ENCODE results near the gene IVL.

IVL gene, protein sequence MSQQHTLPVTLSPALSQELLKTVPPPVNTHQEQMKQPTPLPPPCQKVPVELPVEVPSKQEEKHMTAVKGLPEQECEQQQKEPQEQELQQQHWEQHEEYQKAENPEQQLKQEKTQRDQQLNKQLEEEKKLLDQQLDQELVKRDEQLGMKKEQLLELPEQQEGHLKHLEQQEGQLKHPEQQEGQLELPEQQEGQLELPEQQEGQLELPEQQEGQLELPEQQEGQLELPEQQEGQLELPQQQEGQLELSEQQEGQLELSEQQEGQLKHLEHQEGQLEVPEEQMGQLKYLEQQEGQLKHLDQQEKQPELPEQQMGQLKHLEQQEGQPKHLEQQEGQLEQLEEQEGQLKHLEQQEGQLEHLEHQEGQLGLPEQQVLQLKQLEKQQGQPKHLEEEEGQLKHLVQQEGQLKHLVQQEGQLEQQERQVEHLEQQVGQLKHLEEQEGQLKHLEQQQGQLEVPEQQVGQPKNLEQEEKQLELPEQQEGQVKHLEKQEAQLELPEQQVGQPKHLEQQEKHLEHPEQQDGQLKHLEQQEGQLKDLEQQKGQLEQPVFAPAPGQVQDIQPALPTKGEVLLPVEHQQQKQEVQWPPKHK

DNA sequence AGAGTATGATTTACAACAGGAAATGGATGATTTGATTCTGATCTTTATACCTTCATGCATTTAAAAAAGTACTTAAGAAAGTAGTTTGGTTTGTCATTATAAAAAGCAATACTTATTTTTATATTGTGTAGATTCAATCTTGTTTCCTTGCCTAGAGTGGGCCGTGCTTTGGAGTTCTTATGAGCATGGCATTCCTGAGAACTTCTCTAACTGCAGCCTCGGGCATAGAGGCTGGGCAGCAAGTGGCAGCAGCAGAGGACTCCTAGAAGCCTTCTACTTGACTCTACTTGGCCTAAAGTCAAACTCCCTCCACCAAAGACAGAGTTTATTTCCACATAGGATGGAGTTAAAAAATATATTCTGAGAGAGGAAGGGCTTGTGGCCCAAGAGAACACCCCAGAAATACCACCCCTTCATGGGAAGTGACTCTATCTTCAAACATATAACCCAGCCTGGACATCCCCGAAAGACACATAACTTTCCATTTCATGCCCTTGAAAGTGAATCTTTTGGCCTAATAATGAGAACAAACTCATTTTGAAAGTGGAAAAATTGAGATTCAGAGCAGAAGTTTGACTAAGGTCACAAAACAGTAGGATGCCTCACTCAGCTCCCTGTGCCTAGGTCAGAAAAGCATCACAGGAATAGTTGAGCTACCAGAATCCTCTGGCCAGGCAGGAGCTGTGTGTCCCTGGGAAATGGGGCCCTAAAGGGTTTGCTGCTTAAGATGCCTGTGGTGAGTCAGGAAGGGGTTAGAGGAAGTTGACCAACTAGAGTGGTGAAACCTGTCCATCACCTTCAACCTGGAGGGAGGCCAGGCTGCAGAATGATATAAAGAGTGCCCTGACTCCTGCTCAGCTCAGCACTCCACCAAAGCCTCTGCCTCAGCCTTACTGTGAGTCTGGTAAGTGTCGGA lies at the start of gene IVL:
Gene IVL (plus strand): TSS at position 861 of the 916 bp plus-strand sequence. CDS start 1,252 bp downstream, outside the sequence.
- peak; percentile 43 for DNase-seq

DNA sequence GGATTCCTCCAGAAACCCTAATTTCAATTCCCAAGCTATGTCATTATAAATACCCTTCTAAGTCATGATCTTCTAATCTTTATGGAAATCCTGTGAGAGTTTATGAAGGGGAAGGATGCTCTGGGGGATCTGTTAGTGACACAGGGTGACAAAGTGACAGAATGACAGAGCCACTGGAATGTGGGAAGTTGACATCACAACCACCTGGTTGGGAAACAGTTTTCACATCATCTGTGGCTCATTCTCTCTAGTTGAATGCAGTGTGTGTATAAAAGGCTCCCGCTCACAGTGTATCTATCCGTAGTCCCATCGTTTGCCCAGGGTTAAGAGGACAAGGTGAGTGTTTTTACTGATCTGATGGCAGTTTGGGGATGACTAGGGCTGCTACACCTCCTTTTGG lies 48.6 kb upstream of the IVL start, which contains the start of gene LCE7A:
Gene LCE7A (plus strand): TSS at position 301 of the 400 bp plus-strand sequence. CDS start 702 bp downstream, outside the sequence.
- DNase-seq = no peak

DNA sequence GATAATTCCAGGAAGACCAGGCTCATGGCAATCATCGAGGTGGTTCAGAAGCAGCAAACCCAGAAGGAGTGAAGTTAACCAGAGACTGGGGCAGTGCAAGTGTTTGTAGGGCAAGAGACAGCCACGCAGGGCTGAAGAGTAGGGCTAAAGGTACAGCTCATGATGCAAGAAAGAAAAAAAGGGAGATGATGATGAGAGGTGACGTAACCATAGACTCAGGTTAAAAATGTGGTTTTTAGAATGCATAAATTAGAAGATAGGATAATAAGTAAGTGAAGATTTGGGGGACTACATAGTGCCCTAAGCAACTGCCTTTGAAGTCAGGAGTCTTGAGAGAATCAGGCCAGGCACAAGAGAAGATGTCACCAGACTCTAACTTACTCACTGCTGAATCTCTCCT lies 48.2 kb upstream of the IVL start:
- no peak for DNase-seq

DNA sequence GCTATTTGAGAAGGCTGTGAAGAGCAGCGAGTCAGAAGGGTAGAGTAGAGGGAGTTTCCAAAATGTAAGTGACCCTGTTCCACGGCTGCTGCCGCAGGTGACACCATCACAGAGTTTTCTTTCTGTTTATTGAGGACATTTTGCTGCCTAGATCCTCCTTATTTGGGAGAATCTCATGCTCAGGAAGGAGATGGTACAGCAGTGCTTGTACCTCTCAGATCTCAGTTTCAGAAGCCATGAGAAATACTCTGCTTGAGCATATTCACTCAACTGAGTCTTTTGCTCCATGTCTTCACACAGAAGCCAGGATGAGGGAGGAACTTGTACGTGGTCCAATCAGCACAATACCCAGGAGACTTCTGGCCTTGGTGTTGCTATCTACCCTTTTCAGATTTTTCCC lies 47.0 kb upstream of the IVL start:
- DNase-seq = no peak

DNA sequence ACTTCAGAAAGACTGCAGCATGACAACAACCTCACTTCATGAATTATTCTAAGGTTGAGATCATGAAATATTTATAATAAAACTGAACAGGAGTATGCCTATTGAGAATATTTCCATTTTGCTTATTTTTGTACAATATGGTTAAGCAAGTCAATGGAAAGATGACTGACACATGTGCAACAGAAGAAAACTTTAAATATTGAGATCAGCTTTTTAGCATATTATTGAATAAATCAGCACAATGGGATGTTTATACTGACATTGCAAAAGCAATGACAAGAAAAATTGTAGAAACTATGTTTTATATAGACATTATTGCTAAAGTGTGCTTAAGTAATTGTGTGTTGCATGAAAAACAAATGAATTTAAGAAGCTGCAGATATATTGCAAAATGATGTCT lies 43.9 kb upstream of the IVL start:
- no peak for DNase-seq

- no peak for DNase-seq
Measured at GRCh38 chr1:152866321-152866720, 42.0 kb upstream of the IVL start.

GRCh38 chr1:152869808-152870419 lies 38.4 kb upstream of the IVL start:
- peak; percentile 75 for DNase-seq

GRCh38 chr1:152870831-152871730 lies 37.3 kb upstream of the IVL start:
- DNase-seq = peak; percentile 22

GRCh38 chr1:152871731-152872126 lies 36.6 kb upstream of the IVL start:
- DNase-seq = no peak

DNA sequence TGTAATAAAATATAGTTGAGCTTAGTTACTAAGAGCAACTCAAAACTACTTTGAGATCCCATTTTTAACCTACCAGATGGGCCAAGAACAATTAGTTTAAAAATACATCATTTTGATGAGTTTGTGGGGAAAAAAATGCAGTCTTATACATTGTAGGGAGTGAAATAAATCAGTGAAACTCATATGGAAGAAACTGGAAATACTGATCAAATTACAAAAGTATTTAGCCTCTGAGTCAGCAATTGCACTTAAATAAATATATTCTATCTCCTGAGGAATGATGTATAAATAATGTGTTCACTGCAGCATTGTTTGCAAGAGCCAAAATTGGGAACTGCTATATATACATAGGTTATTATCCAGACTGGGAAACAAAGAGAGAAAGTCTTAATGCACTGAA lies 34.9 kb upstream of the IVL start:
- DNase-seq = no peak

- DNase-seq = no peak
Measured at GRCh38 chr1:152876827-152877226, 31.5 kb upstream of the IVL start.

GRCh38 chr1:152878042-152878441 lies 30.3 kb upstream of the IVL start, which contains the start of gene SMCP:
Gene SMCP (plus strand): TSS chr1:152878322. CDS start chr1:152884423, 6,101 bp downstream.
- peak; percentile 30 for DNase-seq

GRCh38 chr1:152879559-152880198 lies 28.7 kb upstream of the IVL start:
- DNase-seq = no peak

DNA sequence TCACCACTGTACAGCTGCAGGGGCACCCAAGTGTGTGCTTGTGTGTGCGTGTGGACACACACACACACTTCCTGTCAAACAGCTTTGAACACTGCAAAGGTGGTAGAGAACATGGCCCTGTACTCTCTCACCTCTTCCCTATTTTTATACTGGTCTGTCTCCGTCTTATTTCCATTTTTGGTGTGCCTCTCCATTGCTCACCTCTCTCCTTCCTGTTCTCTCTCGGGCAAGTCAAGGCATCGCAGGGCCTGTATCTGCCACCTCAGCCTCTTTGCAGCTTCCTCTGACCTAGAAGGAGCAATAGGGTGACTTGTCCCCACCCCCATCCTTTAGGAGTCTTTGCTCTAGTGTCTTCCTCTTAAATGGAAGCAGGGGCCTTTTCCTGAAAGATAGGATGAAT lies 28.0 kb upstream of the IVL start:
- DNase-seq = no peak

GRCh38 chr1:152880907-152881306 lies 27.4 kb upstream of the IVL start:
- peak; percentile 16 for DNase-seq

- DNase-seq = no peak
Measured at GRCh38 chr1:152884085-152884484, 24.3 kb upstream of the IVL start.

- no peak for DNase-seq
Measured at GRCh38 chr1:152884506-152884905, 23.8 kb upstream of the IVL start.

DNA sequence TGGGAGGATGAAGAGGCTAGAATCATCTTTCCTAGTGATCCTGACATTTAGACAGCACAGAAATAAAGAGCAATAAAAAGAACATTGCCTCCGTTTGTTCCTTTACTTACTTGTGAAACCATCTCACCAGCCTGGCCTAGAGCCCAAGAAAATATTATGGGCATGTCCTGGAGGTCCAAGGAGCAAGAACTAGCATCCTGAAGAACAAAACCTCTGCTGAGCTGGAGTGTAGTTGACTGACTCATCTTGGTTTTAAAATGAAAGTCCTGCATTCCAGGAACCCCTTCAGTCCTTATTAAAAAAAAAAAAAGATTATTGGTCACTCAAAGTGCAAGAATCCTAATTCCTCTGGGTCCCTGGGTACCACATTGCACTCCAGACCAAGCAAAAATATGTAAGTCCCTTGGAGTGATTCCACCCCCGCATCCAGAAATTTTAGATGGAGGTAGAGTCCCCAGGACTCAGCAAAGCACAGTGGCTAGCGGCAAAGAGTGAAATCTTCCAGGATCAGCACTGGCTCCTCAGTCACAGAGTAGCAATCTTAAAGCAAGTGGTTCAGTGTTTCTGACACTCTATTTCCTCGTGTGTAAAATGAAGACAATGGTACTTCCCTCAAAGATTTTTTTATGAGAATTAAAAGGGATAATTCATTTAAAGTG lies 23.3 kb upstream of the IVL start:
- no peak for DNase-seq

GRCh38 chr1:152886085-152886484 lies 22.3 kb upstream of the IVL start:
- DNase-seq = no peak

DNA sequence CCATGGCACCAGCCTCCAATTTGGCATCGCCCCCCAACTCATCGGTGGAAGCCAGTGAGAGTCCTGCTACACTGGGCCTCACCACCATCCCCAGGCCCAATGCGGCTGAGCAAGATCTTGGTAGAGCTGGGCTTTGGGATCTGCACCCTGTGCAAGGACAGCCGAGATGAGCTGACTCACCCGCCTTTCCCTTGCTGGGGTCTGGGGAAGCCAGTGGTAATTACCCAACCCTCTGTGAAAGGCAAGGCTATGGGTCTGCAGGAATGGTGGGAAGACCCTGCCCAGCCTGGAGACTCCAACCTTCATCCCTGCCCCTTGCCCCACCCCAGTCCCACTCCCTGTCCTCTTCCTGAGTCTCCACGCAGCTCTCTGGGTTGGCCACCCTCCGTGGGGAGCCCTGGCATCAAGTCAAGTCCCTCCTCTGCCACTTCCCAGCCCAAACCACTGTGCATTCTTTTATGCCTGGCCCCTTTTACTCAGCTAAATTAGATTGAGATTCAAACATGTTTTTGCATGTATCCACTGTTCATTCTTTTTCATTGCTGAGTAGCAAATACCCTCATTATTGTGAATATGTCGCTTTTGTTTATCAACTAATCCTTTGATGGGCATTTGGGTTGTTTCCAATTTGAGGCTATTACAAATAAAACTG lies 21.5 kb upstream of the IVL start:
- no peak for DNase-seq
